Measurements from ENCODE around the gene AGAP1. TPM values are rescaled to one million over a fixed set of nuclear protein-coding genes. Genes with fewer than 3 reads are reported as not detected.

Gene AGAP1
- polyA plus RNA-seq, 2 of the 4 experiments (the other 2 are of a cell fraction): 20.2 to 21.9 TPM

DNA sequence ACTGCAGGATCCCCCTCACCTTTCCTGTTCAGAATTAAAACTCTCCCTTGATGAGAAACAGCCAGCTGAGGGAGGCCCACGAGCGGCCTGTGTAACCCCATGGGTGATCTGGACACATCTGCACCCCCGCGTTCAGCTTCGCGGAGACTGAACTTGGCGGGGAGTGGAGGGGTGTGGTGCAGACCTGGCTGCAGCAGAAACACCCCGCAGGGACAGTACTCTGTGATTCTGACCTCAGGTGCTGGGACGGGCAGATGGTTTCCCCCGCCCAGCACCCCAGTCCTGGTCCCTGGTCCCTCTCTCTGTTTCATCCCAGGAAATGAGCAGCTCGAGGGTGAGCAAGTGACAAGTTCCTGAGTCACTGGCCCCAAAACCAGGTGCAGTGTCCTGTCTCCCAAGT lies 633.2 kb downstream of the AGAP1 start:
- Histone ChIP-seq H3K9me3 (no peaks in the 10 kb centered on the region), H3K27ac (no peak overlapping the region), H3K4me1 (no peaks in the 10 kb centered on the region), H3K4me2 (no peak overlapping the region), H3K4me3 (no peak overlapping the region)
- ChIA-PET CTCF (interaction anchor here (0.7 to 1.4 kb wide), 4 partner anchors 12 to 54 kb away, joined by 3 read pairs; no protein-coding TSS in a partner anchor), POLR2A (no interaction called here)
- no peak for DNase-seq (ENCODE audit: low read depth in 1 of 2, low spot score in 1 of 2)
- FAIRE-seq: no peak
- no peak for ATAC-seq
- TF ChIP-seq GATA3 (IDR thresholded peaks at IDR 0.05; ENCODE audit: borderline replicate concordance): no peak
- TF ChIP-seq TFCP2L1 (CRISPR knock-in tag; IDR thresholded peaks at IDR 0.05): no peak
- TF ChIP-seq SMC3 (IDR thresholded peaks at IDR 0.05): no peak
- no peak for TF ChIP-seq EHMT2 (IDR thresholded peaks at IDR 0.05; ENCODE audit: low read depth)
- no peak for TF ChIP-seq ZC3H11A (IDR thresholded peaks at IDR 0.05)
- TF ChIP-seq, protein P1, sequence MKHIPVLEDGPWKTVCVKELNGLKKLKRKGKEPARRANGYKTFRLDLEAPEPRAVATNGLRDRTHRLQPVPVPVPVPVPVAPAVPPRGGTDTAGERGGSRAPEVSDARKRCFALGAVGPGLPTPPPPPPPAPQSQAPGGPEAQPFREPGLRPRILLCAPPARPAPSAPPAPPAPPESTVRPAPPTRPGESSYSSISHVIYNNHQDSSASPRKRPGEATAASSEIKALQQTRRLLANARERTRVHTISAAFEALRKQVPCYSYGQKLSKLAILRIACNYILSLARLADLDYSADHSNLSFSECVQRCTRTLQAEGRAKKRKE (CRISPR knock-in tag; IDR thresholded peaks at IDR 0.05; ENCODE audit: low read depth): no peak
- TF ChIP-seq FOSB (CRISPR knock-in tag; IDR thresholded peaks at IDR 0.05): no peak
- no peak for TF ChIP-seq RCOR1 (IDR thresholded peaks at IDR 0.05; ENCODE audit: low read depth, low read length)
- TF ChIP-seq NPAS2 (CRISPR knock-in tag; IDR thresholded peaks at IDR 0.05; ENCODE audit: borderline replicate concordance): no peak
- TF ChIP-seq POLR2A (IDR thresholded peaks at IDR 0.05; ENCODE audit: low read length): no peak
- no peak for TF ChIP-seq NFE2L2 (conservative IDR thresholded peaks at IDR 0.05; ENCODE audit: low read length)
- TF ChIP-seq MAFK (IDR thresholded peaks at IDR 0.05; ENCODE audit: partially characterized antibody): no peak
- no peak for TF ChIP-seq HDAC2 (IDR thresholded peaks at IDR 0.05)
- 93% methylated on average over 7 of the region's 11 CpGs for WGBS (ENCODE audit: missing lambda C conversion rate)

- FAIRE-seq: no peak
- ChIA-PET CTCF (no interaction called here), POLR2A (no interaction called here)
Measured at GRCh38 chr2:236128321-236128720, 634.5 kb downstream of the AGAP1 start.

DNA sequence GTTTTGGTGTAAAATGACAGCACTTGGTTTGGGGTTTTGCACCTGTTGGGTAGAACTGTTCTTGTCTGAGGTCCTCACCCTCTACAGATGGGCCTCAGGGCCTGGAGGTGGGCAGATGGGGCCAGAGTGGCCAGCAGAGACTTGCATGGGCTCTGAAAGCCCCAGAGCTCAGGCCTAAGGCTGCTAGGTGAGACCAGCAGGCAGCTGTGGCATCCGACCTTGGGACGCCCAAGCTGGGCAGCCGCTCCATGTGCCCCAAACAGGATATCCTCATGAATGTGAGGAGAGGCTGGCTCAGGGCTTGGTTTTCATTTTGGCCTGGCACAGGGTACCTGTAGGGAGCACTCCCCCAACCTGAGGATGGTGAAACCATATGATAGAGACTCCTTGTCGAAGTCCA lies 636.1 kb downstream of the AGAP1 start:
- no peak for FAIRE-seq
- Histone ChIP-seq H3K4me2 (no peak overlapping the region), H3K4me3 (no peak overlapping the region), H3K9me3 (no peaks in the 10 kb centered on the region), H3K27ac (no peak overlapping the region), H3K4me1 (no peaks in the 10 kb centered on the region)
- no peak for DNase-seq (ENCODE audit: low read depth in 1 of 2, low spot score in 1 of 2)
- POLR2A ChIA-PET: no interaction called here
- WGBS (ENCODE audit: missing lambda C conversion rate): 92% methylated on average over 4 of the region's 4 CpGs
- CTCF ChIA-PET: interaction anchor here (1.3 to 1.7 kb wide), 2 partner anchors 33 to 47 kb away, joined by 3 to 7 read pairs; no protein-coding TSS in a partner anchor
- ATAC-seq: no peak
- TF ChIP-seq NR3C1 (IDR thresholded peaks at IDR 0.05) (no peak), EP300 (IDR thresholded peaks at IDR 0.05) (no peak), ZC3H11A (IDR thresholded peaks at IDR 0.05) (no peak), HES2 (IDR thresholded peaks at IDR 0.05) (no peak), EHMT2 (IDR thresholded peaks at IDR 0.05; ENCODE audit: low read depth) (no peak)

More at GRCh38 chr2:236128321-236128720, 634.5 kb downstream of the AGAP1 start:
- H3K4me1 ChIP-seq: no peaks in the 10 kb centered on the region
- ATAC-seq: no peak
- H3K4me3 ChIP-seq: no peak overlapping the region
- H3K27ac ChIP-seq: no peak overlapping the region
- no peak overlapping the region for H3K4me2 ChIP-seq
- WGBS (ENCODE audit: missing lambda C conversion rate): 90% methylated on average over 8 of the region's 17 CpGs
- DNase-seq (ENCODE audit: low read depth in 1 of 2, low spot score in 1 of 2): no peak
- no peaks in the 10 kb centered on the region for H3K9me3 ChIP-seq
- TF ChIP-seq ZNF302 (CRISPR knock-in tag; IDR thresholded peaks at IDR 0.05): no peak
- no peak for TF ChIP-seq BHLHE40 (IDR thresholded peaks at IDR 0.05; ENCODE audit: low read depth, low read length)
- no peak for TF ChIP-seq PHF8 (IDR thresholded peaks at IDR 0.05; ENCODE audit: borderline replicate concordance, low read depth)
- TF ChIP-seq GATA3 (IDR thresholded peaks at IDR 0.05; ENCODE audit: borderline replicate concordance): no peak

GRCh38 chr2:236130349-236130998 lies 636.6 kb downstream of the AGAP1 start:
- Histone ChIP-seq H3K4me1 (no peaks in the 10 kb centered on the region), H3K4me2 (no peak overlapping the region), H3K9me3 (no peaks in the 10 kb centered on the region), H3K27ac (no peak overlapping the region), H3K4me3 (no peak overlapping the region)
- no peak for FAIRE-seq
- POLR2A ChIA-PET: no interaction called here
- WGBS (ENCODE audit: missing lambda C conversion rate): 89% methylated on average over 4 of the region's 6 CpGs
- DNase-seq (ENCODE audit: low read depth in 1 of 2, low spot score in 1 of 2): no peak
- CTCF ChIA-PET: interaction anchor here (1.3 to 1.7 kb wide), 2 partner anchors 32 to 46 kb away, joined by 3 to 7 read pairs; no protein-coding TSS in a partner anchor
- ATAC-seq: no peak; a peak in 1 of 6 replicates
- TF ChIP-seq CTCF (IDR thresholded peaks at IDR 0.05) (no peak), FOSL2 (IDR thresholded peaks at IDR 0.05) (no peak), FOSL2 (CRISPR knock-in tag; IDR thresholded peaks at IDR 0.05) (no peak), HES2 (IDR thresholded peaks at IDR 0.05) (no peak), TP53 (CRISPR knock-in tag; IDR thresholded peaks at IDR 0.05) (no peak), JUNB (IDR thresholded peaks at IDR 0.05) (no peak), CHD4 (IDR thresholded peaks at IDR 0.05; ENCODE audit: borderline replicate concordance) (no peak)
- TF ChIP-seq, protein P2, sequence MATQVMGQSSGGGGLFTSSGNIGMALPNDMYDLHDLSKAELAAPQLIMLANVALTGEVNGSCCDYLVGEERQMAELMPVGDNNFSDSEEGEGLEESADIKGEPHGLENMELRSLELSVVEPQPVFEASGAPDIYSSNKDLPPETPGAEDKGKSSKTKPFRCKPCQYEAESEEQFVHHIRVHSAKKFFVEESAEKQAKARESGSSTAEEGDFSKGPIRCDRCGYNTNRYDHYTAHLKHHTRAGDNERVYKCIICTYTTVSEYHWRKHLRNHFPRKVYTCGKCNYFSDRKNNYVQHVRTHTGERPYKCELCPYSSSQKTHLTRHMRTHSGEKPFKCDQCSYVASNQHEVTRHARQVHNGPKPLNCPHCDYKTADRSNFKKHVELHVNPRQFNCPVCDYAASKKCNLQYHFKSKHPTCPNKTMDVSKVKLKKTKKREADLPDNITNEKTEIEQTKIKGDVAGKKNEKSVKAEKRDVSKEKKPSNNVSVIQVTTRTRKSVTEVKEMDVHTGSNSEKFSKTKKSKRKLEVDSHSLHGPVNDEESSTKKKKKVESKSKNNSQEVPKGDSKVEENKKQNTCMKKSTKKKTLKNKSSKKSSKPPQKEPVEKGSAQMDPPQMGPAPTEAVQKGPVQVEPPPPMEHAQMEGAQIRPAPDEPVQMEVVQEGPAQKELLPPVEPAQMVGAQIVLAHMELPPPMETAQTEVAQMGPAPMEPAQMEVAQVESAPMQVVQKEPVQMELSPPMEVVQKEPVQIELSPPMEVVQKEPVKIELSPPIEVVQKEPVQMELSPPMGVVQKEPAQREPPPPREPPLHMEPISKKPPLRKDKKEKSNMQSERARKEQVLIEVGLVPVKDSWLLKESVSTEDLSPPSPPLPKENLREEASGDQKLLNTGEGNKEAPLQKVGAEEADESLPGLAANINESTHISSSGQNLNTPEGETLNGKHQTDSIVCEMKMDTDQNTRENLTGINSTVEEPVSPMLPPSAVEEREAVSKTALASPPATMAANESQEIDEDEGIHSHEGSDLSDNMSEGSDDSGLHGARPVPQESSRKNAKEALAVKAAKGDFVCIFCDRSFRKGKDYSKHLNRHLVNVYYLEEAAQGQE (IDR thresholded peaks at IDR 0.05): no peak

Data from A549 (cell line).